Stimulated activated CD8-positive, alpha-beta memory T cell treated with anti-CD3 and anti-CD28 coated beads, Interleukin-7, amount 100 ng/mL, for 4 hours (primary cell): ENCODE data around the gene CDC14B.
"Not testable (repeated sequence)": the region's sequence is repeated elsewhere in the genome, so short reads cannot be mapped to it uniquely, and the experiment has no call there.

Source experiments
- DNase-seq, 2 donors: peaks; one replicate each; pipeline ENCODE4 v3.0.0-alpha.2; 2020; ENCODE audit warnings: low read depth in 2 of 2

Gene CDC14B

DNA sequence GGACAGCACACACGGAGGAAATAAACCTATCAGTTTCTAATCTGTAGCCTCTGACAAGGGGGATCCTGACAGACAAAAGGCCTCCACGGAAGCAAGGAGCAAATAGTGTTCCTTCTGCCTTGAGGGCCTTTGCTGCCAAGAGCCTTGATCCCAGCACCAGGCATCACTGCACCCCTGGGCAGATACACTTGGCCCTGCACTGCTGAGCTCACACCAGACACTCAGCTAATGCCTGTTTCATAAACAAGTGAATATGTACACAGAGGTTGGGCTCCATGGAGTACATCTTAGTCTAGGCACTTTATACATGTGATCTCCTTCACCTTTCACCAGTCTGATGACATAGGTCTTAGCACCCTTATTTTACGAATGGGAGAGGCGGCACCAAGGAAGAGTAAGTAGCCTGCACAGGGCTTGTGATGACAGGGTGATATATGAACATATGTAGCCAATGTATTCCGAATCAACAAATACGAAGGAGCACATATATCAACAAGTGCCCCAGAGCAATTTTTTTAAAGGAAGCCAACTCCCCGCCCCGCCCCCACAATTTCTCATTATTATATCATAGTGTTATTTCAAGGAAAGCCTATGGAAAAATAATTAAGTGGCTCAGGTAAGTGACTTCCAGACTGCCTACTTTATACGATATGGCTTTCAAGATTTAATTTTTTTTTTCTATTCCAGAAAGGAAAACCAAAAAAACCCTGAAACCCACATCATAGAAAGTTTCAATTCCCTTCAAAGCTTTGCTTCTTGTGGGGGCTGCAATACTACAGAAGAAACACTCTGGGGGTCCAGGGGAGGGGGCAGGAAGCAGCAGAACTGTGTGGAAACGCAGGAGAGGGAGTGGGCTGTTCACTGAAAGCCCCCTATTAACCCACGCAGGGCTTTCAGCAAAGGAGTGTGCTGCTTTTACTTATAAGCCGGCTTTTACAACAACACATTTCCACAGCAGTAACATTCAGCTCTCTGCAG lies 32.0 kb downstream of the CDC14B start:
- no peak for DNase-seq

DNA sequence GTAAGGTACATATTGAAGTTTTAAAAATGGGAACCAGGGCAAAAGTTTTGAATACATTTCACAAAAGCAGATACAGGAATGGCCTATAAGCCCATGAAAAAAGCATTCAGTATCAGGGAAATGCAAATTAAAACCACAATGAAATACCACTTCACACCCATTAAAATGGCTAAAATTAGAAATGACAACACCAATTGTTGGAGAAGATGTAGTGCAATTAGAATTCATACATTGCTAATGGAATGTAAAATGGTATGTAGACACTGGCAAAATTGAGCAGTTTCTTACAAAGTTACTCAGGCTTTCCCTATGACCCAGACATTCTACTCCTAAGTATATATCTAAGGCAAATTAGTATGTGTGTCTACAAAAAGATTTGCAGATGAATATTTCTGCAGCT lies 34.2 kb downstream of the CDC14B start:
- DNase-seq, result no peak

DNA sequence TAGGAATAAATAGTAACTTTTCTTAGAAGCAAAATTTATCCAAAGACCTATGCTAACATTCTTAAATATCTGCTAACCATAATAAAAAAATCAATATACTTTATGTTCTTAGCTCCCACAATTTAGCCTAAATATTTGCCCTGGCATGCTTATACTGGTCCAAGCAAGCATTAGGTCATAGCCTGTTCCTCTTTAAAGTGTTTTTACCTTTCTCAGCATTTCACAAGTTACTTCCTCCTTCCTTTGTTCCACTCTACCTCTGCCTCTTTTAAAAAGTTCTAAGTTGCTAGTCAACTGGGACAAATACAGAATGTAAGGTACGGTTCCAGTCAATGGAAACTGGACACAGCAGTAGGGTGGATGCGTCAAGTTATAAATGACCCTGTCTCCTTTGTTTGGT lies 37.4 kb downstream of the CDC14B start:
- not testable (repeated sequence) for DNase-seq

DNA sequence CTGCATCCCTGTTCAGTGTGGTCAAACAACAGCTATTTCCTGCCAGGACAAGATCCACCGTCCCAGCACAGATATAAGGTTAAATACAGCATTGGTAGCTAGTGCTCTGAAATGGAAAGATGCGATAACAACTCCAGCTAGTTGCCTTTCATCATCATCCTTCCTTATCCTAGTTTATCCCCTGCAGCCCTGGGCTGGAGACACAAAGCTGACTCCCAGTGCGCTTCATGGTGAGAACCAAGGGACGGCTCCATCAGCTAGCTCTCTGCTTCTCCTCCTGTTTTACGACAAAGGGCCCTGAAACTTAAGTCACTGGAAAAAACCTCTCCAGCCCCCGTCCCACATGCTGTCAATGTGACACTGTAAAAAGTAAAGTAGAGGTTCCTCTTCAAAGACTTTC lies 37.9 kb downstream of the CDC14B start:
- no peak for DNase-seq

DNA sequence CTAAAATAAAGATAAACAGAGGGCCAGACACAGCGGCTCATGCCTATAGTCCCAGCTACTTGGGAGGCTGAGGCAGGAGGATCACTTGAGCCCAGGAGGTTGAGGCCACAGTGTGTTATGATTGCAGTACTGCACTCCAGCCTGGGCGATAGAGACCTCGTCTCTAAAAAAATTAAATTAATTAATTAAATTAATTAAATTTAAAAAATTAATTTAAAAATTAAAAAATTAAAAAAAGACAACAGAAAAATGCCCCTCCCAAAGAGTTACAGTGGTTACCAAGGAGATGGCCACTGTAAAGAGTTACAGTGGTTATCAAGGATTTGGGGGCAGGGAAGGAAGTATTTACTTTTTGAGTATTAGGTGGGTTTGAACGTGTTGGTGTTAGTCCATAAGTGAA lies 38.3 kb downstream of the CDC14B start:
- DNase-seq, result no peak

DNA sequence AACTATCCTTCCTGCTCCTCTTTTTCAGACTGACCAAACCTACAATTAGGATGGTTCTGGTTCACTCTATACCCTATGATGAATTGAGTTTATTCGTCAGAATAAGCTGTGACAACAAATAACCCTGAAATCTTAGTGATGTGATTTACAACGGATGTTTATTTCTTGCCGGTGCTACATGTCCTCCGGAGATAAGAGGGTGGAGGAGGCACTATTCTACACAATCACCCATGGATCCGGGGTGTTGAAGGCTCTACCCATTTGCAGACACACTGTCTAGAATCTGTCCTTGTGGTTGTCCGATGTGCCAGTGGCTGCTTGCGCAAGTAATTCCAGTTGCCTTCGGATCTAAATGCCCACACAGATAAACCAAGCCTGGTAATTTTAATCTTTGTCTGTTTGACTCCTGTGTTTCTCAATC lies 44.7 kb downstream of the CDC14B start:
- no peak for DNase-seq

DNA sequence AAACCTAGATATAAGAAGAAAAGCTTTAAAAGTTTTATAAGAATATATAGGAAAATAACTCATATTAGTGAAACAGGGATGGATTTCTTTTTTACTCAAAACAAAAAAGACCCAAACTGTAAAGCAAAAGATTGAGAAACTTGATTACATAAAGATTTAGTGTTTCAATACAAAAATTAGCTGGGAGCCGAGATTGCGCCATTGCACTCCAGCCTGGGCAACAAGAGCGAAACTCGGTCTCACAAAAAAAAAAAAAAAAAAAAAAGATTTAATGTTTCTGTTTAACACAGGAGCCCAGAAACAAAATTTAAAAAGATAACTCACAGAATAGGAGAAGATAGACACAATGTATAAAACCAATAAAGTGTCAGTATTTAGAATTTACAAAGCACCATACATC lies 45.2 kb downstream of the CDC14B start:
- no peak for DNase-seq

DNA sequence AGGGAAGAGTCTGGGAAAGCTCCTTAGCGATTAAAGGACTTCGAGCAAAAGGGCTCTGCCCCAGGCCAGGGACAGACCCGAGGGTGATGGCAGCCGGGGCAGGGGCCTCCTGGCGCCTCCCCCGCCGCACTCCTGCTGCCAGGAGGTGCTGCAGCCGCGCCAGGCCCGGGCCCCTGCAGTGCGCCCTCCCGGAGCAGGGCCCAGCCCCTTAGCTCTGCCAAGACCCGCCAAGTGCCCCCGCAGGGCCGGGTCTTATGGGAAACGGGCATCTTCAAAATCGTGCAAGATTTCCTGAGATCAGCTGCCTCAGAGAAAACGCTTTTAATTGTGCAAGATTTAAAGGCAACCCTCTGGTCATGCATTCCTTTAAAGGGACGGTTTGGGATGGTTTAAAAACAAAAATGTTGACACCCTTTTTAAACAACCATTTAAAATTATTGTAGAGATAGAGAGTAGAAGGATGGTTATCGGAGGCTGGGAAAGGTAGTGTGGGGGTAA lies 52.4 kb downstream of the CDC14B start:
- no peak for DNase-seq

DNA sequence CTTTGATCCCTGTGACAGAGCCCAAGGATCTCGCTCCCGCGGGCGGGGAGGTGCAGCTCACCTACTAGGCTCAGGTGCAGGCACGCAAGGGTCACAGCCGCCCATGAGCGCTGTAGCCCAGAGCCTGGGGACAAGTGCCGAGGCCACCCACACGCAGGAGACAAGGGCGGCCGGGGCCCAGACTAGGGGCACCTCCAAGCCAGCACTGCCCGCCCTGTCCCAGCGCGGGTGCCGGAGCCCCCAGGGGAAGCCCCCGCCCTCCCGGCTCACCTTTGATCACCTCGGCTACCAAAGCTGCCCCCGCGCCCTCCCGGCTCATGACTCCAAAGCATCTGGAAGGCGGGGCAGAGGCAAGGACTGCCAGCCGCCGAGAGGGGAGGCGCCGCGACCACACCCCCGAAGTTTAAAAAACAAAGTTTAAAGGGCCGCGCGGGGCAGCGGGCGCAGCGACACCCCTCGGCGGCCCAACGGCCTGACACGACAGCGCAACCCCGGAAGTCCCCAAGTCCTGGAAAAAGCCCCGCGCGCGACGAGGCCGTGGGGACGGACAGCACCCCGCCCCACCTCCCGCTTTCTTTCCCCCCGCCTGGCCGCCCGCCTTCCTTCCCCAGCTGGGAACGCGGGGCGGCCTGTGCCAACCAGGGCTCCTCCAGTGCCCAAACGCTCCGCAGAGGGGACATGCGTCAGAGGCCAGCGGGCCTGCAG lies 53.0 kb downstream of the CDC14B start:
- DNase-seq, result peak; percentile 46 to 72

DNA sequence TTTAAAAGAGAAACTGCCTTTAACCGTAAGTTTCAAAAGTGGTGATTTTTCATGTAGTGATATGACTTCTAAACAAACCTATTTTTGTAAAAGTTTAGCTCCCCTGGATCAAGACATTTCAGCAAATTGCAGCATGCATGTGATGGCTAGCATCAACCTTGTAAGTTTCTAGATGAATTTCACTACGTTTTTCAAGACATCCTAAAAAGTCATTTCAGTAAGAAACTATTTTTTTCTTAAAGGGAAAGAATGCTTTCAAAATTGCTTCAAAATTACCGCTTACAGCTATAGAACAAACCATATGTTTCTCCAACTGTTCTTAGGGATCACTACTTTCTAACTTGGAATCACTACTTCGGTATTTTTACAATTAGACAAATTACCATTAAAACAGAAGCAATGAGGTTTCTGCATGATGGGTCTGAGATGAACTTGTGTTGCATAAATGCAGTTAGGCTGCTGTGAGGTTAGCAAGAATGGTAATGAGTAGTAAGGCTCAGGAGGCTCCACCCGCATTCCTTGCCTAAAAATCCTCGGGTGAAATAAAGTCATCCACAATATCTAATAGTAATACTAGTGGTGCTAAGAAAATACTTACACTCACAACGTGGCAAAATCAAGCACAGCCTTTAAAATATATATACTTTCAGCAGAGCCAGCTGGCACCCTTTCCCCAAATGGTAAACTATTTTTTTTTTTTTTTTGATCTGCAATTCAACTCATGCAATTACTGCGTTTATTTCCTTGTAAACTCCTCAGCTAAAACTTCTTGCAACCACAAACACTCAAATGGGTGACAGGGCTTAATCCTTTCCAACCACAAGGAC lies 53.8 kb downstream of the CDC14B start:
- no peak for DNase-seq

DNA sequence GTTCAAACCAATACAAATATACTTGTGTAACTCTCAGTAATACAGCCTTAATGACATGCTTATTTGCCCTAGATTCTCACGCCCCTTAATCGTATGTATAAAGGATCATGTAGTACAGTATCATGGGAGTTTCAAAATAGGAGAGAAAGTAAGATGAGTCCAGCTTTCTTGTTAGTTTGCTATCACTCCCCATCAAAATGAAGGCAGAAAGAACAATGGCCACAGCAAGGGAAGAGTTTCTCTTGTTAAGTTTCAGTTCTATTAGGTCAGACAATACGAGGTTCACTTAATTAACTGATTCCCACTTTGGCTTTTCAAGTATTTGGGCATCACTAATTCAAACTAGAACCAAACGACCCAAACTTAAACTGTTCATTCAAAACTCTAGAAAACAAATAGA lies 55.4 kb downstream of the CDC14B start:
- no peak for DNase-seq

DNA sequence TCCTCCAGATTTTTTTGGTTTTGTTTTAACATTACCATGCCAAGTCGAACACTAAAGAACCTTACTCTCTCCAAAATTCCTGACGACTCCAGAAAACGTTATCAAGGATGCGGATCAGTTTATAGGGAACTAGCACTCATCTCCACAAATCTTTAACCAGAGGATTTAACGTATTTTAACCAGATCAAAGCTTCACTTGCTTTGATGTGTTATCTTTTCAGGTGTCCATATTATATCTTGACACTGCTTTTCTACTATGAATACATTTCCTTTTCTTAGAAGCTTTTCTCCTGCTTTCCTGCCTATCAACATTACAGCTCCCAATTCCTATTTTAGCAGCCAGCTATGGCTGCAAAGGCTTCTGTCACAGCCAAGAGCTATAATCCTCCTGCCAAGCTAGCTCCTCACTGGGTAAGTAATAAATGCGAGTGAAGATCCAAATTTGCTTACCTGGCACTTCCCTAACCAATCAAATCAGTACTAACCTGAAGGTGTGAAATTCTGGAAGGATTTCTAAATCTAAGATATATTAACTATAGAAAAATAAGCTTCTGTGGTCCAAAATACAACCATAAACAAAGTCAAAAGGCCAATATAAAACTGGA lies 60.2 kb downstream of the CDC14B start:
- no peak for DNase-seq

DNA sequence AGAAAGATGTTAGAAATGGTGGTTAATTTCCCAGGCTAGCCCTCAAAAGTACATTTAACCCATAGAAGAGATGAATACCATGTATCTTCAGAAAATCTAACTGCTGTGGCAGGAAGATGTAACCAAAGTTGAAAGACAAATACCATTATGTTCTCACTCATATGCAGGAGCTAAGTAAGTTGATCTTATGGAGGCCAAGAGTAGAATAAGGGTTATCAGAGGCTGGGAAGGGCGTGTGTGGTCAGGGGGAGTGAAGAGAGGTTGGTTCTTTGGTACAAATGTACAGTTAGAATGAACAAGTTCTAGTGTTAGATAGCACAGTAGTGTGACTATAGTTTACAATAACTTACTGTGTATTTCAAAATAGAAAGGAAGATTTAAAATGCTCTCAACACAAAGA lies 61.7 kb downstream of the CDC14B start:
- DNase-seq, result no peak

DNA sequence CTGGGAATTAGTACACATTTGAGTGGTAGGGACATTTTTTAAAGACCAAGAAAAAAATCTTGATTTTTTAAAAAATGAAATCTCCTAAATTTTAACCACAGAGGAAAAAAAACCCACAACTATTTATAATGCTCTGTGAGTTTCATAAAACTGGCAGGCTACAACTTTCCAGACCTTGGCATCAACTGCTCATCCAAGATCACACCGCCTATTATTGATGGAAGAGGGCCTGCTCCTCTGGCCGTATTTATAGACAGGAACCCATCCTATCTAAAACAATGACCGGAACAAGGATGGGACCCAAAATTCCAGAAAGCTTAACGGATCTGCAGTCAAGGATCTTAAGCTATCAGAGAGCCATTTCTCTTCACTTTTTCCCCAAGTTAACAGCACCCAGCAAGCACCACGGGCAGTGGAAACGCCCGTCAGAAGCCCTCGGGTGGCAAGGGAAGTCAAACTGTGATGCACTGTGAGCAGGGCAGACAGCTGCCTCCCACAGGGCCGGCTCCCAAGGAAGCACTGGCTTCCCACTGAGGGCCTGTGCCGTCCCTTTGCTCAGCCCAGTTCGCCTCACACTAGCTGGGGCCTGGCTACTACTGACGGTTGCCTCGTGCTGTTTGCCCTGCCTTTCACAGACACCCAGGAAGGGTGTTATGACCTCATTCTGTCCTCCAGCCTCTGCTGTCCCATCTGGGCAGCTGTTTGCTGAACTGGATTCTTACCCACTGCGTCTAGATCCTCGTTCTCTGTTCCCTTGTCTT lies 62.8 kb downstream of the CDC14B start:
- DNase-seq, result no peak

DNA sequence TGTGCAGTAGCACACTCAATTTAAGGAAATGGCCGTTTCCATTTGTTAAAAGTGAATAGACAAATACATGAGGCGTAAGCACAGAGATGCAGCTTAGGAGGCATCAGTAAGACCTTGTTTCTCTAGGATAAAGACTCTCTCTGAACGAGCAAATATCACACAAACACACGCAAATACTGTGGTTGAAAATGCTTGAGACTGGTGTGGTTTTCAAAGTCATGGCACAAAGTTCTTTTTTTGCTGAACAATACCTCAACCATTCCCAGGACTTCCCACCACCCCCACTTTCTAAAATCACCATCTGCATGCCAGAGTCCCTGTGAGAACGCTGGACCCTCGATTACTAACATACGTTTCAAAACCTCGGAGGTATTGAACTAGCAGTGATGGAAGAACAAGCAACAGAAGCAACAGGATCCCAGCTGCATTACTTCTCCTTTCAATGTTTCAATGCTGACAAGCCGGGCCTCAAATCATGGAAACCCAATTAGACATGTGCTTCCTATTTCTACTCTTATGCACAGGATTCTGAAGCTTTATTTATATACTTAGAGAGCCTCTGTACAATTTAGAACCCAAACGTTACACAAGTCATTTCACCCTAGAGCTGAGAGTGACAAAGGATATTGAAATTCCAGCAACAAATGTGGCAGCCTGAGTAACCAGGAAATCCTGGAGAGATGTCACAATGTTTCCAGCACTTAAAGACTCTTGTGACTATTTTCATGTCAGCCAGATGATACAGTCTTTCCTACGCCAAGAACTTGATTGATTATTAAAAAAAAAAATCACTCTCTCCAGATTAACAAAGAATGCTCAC lies 63.9 kb downstream of the CDC14B start:
- DNase-seq, result no peak

DNA sequence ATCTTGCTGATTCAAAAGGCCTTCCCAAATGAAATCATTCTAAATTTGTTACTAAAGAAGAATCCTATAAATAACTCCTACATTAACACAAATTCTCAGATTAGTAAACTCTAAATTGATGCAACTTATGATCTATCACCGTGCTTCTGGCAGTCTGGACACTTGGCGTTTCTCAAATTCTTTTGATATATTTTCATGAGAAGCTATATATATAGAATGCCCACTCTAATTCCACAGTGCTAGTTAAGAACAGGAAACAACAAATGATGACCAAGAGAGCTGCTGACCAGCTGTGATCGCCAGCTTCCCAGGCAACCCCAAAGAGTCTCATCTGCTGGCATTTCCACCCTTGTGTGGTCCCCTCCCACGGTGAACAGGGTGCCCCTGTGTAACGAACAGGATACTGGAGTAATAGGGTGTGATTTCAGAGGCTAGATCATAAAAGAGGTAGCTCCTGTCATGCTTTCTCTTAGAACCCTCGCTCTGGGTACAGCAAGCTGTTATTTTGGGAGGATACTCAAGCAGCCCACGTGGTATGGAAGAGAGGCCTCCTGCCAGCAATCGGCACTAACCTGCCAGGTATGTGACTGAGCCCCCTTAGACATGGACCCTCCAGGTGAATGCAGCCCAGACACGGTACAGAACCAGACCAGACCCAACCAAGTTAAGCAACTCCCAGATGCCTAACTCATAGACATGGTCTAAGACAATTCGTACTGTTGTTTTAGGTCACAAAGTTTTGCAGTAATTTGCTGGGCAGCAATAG lies 64.7 kb downstream of the CDC14B start:
- no peak for DNase-seq

DNA sequence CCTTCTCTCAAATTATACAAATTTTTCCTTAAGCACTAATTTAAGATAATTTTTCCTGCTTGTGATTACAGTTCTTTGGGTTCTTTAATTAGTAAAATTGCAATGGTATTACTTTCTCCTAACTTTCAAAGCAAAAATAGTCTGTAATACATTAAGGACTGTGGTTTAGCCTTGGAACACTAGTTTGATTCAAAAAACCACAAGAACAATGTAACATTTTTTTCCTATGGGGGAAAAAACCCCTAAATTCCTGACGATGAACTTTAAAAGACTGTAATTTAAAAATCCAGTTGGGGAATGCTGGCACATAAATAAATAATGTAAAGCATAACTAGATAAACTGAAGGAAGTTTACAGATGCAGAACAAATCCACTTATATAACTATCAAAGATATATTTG lies 65.3 kb downstream of the CDC14B start:
- no peak for DNase-seq

DNA sequence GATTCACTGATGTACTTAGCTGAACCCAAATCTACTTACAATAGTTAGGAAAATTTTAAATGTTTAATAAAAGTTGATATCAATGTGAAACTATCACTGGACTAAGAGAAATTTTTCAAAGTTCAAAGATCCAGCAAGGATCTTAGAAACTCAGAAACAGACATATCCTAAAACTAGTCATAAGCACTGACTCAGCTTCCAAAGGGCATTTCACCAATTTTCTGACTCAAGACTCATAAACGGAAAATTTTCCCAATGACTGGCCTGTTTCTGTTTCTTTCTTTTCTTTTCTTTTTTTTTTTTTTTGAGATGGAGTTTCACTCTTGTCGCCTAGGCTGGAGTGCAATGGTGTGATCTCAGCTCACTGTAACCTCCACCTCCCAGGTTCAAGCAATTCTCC lies 66.6 kb downstream of the CDC14B start:
- DNase-seq, result no peak

DNA sequence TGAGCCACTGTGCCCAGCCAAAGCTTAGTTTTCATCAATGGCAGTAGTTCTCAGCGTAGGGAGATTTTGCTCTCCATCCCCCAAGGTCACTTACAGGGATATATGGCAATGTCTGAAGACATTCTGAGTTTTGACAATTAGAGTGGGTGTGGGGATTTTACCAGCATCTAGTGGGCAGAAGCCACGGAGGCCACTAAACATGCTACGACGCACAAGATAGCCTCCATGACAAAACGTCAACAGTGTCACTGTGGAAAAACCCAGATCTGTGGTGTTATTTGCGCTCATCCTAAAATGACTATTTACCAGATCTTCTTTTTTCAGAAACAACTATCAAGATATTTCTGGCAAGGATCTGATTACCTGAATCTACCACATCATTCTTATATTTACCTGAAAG lies 68.2 kb downstream of the CDC14B start:
- DNase-seq, result no peak
